ENCODE results near the gene SLC38A1. TPM values are rescaled to one million over a fixed set of nuclear protein-coding genes. Genes with fewer than 3 reads are reported as not detected.

Gene SLC38A1
- total RNA-seq, 1 experiment from 2014 or later = 155 TPM

GRCh38 chr12:46265734-46266133 lies 3.1 kb downstream of the SLC38A1 start:
- Histone ChIP-seq H3K4me2 (ENCODE audit: low read length) (peak overlapping the region; percentile 83), H3K9ac (ENCODE audit: low read length) (no peak overlapping the region), H3K9me3 (ENCODE audit: control insufficient read depth in 1 of 2, insufficient read depth in 1 of 2, low read depth in 1 of 2, low read length in 2 of 2) (no peaks in the 10 kb centered on the region), H3K36me3 (ENCODE audit: control insufficient read depth in 1 of 2, insufficient read depth in 2 of 2, low read length in 2 of 2) (no peaks in the 10 kb centered on the region; a peak in 1 of 4 replicates), H3K27ac (ENCODE audit: low read depth, low read length) (no peak overlapping the region), H2AFZ (ENCODE audit: low read depth, low read length, poor library complexity, severe bottlenecking) (no peak overlapping the region), H3K4me3 (replicated peaks in 1 of 2; ENCODE audit: low read depth in 1 of 2, low read length in 2 of 2) (peak overlapping the region in 1 of 2 experiments; percentile 69; a peak in 2 of 4 replicates), H4K20me1 (ENCODE audit: insufficient read depth) (peaks cover 17% of the 10 kb centered on the region; the same call in 1 of the 2 replicates), H3K79me2 (ENCODE audit: insufficient read depth, low read length) (peaks cover 81% of the 10 kb centered on the region), H3K9me2 (ENCODE audit: insufficient read depth) (no peaks in the 10 kb centered on the region), H3K4me1 (ENCODE audit: control insufficient read depth in 1 of 2, insufficient read depth in 2 of 2, low read length in 2 of 2) (peaks cover 51 to 78% of the 10 kb centered on the region in 2 experiments), H3K27me3 (ENCODE audit: insufficient read depth, low read length) (no peaks in the 10 kb centered on the region)
- ChIA-PET CTCF (no interaction called here), POLR2A (no interaction called here), RAD21 (ENCODE audit: low non-redundant PET in 1 of 2, low total read pairs in 2 of 2, uncharacterized antibody in 2 of 2, unreplicated experiment in 2 of 2) (no interaction called here)
- no TSS peak for BruUV-seq (replicated peaks)
- no peak for DNase-seq (ENCODE audit: low read depth, low spot score)
- TF ChIP-seq SP1 (IDR thresholded peaks at IDR 0.05; ENCODE audit: low read depth) (no peak), POLR2AphosphoS5 (IDR thresholded peaks at IDR 0.05; ENCODE audit: low read depth, low read length) (0 out of 2 replicates have a peak, but pooled peaks have one; percentile 3), YY1 (IDR thresholded peaks at IDR 0.05; ENCODE audit: extremely low read depth, insufficient replicate concordance, low read depth, low read length) (no peak), SRF (IDR thresholded peaks at IDR 0.05; ENCODE audit: low read depth) (no peak), ZBTB33 (IDR thresholded peaks at IDR 0.05; ENCODE audit: extremely low read depth, insufficient replicate concordance, low read length) (no peak), TCF7L2 (IDR thresholded peaks at IDR 0.05; ENCODE audit: borderline replicate concordance, extremely low read depth, insufficient read depth, insufficient read length) (no peak), ZFX (IDR thresholded peaks at IDR 0.05) (no peak), JUND (IDR thresholded peaks at IDR 0.05) (no peak)
- intact Hi-C loops (cut with micrococcal nuclease) = loop anchor here (5.0 to 10.0 kb wide), 3 partner anchors 92 to 412 kb away; no protein-coding TSS in a partner anchor
- no peak for ATAC-seq

All from HCT116 (cell line).